GM12891 (cell line): ENCODE data around the gene MAPK11.

ENCODE experiments used
- DNase-seq: peaks from one replicate; pipeline ENCODE4 v3.0.0; 2011; ENCODE audit warnings: low spot score; ENCODE audit not compliant: insufficient read length
- FAIRE-seq: peaks from 2 replicates; lab custom pipeline; 2011; peaks lifted over from hg19 to GRCh38; lab: Jason Lieb, UNC
- PAX5 ChIP-seq: IDR thresholded peaks from 2 replicates; pipeline ENCODE4 v1.6.1; 2011; ENCODE audit warnings: low read length, moderate library complexity, mild to moderate bottlenecking; ENCODE audit not compliant: insufficient read depth, severe bottlenecking
- POLR2A ChIP-seq: IDR thresholded peaks from 2 replicates; pipeline ENCODE4 v1.6.1; 2011; ENCODE audit warnings: low read depth, low read length, control low read depth
- POLR2AphosphoS5 ChIP-seq: IDR thresholded peaks from 2 replicates; pipeline ENCODE4 v1.6.1; 2011; ENCODE audit warnings: low read depth, low read length, control low read depth
- POU2F2 ChIP-seq: IDR thresholded peaks from 2 replicates; pipeline ENCODE4 v1.6.1; 2011; ENCODE audit warnings: low read depth, mild to moderate bottlenecking, control low read depth, low read length, moderate library complexity
- SPI1 ChIP-seq: IDR thresholded peaks from 2 replicates; pipeline ENCODE4 v1.6.1; 2011; ENCODE audit warnings: low read depth, low read length, control low read depth
- TAF1 ChIP-seq: IDR thresholded peaks from 2 replicates; pipeline ENCODE4 v1.6.1; 2011; ENCODE audit warnings: low read depth, low read length, control low read depth

Gene MAPK11

DNA sequence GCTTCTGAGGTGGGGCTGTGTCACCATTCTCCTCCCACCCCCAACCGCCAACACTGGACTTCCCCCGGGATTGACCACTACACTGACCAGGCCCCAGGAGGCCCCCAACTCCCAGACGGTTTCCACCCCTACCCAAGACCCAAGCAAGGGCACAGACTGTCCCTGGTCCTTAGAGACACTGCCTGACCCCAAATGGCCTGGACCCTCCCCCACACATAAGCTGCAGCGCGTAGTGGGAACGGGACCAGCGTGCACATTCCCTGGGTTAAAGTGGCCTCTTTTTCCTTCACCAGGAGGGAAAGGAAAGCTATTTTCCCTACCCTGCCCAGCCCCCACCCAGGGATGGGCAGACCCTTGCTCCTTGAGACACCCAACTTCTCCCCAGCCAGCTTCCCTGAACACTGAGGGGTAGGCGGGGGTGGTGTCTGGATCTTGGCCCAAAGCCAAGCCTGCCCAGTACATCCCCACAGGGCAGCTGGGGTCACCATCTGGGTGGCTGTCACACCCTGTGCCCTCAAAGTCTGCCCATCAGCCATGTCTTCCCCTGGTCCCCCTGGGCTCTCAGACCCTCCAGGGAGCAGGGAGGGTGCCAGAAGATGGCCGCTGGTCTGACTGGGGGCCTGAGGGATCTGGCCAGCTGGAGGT is 7.1 kb downstream of the MAPK11 start:
- FAIRE-seq (no peak), DNase-seq (no peak)
- TF ChIP-seq TAF1 (no peak), POLR2A (no peak), SPI1 (no peak), PAX5 (no peak), POLR2AphosphoS5 (no peak), POU2F2 (no peak)

DNA sequence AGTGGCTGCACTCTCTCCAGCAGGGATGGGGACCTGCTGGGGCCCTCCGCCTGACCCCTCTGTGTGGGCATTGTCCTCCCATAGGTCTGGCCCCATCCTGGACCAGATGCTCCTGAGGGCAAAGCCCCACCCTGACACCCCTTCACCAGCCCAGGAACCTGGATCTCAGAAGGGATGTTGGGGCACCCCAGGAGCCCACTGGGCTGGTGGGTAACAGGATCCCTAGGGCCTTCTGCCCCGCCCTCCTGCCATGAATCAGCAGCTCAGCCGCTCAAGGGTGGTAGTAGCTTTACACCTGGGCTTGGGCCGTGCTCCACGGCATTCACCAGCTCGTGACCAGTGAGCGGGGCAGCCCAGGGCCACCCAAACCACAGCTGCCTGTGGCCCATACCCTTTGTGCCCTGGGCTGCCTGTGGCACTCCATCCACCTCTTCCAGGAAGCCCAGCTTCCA is 7.7 kb downstream of the MAPK11 start:
- DNase-seq (no peak), FAIRE-seq (peak; percentile 9)
- TF ChIP-seq TAF1, result no peak
- TF ChIP-seq POLR2AphosphoS5, result no peak
- no peak for TF ChIP-seq PAX5
- no peak for TF ChIP-seq SPI1
- no peak for TF ChIP-seq POU2F2
- TF ChIP-seq POLR2A, result no peak

DNA sequence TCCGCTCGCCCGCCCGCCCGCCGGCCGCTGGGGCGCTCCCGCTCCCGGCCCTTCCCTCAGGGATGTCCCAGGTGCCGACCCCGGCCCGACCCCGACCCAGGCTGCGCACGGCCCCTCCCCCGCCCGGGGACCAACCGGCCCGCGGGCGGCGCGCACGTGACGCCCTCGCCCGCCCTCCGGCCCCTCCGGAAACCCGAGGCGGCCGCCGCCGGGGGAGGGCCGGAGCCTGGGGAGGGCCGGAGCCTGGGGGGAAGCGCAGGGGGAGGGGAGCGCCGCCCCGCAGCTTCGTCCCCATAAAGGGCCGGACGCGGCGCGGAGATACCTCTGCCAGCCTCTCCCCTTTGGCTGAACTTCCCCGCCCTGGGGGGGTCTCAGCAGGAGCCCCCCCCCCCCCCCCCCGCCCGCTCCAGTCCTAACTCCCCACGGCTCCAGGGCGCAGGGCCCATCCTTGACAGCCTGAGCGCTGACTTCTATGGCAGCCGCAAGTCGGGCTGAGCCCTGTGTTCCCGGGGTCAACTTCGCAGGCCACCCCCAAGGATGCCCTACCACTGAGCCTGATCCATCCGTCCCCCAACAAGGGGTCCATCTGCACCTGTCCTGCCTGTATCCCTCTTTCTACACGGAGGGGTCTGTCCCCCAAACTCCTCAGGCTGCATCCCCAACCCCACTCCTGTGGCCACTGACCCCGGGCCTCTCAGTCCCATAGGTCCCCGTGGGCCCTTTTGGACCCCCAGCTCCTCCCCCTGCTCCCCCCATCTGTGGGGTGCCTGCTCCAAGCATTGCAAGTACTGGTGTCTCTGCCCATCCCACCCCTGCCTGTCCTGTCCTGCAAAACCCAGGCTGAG is 8.3 kb downstream of the MAPK11 start, which contains the start of gene MAPK12:
Gene MAPK12, minus strand, starts transcription at position 69 of the 845 bp plus-strand sequence. CDS start 174 bp downstream, outside the sequence.
- DNase-seq, result peak; percentile 93
- no peak for FAIRE-seq
- no peak for TF ChIP-seq POU2F2
- TF ChIP-seq POLR2AphosphoS5, result no peak
- no peak for TF ChIP-seq PAX5
- TF ChIP-seq POLR2A, result no peak
- no peak for TF ChIP-seq TAF1
- TF ChIP-seq SPI1, result no peak

DNA sequence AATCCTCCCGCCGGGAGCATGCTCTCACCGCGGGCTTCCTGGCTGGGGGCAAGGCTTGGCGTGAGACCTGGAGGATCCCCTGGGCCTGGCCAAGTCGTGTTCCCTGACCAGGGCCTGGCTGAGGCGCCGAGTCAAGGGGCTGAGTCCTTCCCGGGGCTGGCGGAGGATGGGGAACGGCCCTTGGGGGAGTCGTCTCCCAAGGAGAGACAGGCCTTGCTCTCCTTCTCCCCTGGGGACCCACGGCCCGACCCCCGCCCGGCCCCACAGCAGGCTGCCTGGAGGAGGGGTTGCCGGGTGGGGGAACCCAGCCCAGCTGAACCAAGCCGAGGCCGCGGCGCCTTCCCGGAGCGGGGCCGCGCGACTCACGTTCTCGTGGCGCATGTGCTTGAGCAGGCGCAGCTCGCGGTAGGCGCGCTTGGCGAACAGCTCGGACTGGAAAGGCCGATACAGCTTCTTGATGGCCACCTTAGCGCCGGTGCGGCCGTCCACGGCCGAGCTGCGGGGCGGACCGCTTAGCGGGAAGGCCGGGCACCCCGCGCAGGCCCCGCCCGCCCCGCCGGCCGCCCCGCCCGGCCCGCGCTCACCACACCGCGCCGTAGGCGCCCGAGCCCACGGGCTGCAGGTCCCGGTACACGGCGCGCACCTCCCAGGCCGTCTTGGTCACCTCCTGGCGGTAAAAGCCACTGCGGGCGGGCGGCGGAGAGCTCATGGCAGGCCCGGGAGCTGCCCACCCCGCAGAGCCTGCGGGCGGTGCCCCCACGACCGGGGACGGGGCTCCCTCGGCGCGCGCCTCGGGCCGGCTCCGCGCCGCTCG is 9.2 kb downstream of the MAPK11 start:
- TF ChIP-seq POU2F2, result no peak
- no peak for TF ChIP-seq POLR2AphosphoS5
- no peak for TF ChIP-seq SPI1
- no peak for TF ChIP-seq TAF1
- no peak for TF ChIP-seq POLR2A
- no peak for TF ChIP-seq PAX5
- DNase-seq (peak; percentile 87), FAIRE-seq (peak; percentile 98)

DNA sequence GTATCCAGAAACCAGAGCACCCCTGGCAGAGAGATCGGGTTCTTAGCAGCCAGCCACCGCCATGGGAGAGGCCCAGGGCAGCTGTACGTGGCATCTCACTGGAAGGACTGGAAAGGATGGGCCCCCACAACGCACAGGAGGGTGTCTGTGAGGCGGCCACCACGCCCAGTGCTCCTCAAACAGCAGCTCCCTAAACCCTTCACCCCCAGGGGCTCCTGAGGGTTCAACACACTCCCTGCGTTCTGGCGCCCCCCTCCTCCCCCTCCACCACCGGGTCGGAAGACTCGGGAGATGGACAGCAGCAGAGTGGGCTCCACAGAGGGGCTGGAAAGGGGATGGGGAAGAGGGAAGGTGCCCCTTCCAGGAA is 9.8 kb downstream of the MAPK11 start:
- no peak for DNase-seq
- peak; percentile 43 for FAIRE-seq

DNA sequence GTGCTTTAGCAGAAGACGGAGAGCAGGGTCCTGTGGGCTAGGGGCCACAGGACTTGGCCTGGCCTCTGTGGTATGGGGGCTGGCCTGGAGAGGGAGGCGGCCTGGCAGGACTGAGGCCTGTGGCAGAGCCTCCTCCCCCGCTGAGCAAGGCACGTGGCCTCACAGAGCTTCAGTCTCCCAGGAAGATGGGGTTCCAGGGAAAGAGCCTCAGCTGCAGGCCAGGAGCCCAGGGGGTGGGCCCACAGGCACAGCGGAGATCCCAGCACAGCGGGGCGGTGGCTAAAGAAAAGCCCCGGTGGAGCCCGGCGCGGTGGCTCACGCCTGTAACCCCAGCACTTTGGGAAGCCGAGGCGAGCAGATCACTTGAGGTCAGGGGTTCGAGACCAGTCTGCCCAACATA is 10.9 kb downstream of the MAPK11 start:
- DNase-seq (no peak), FAIRE-seq (no peak)

More for the DNA sequence above, 9.8 kb downstream of the MAPK11 start:
- no peak for TF ChIP-seq POLR2A
- TF ChIP-seq TAF1, result no peak
- no peak for TF ChIP-seq SPI1
- no peak for TF ChIP-seq POLR2AphosphoS5
- no peak for TF ChIP-seq PAX5
- no peak for TF ChIP-seq POU2F2

DNA sequence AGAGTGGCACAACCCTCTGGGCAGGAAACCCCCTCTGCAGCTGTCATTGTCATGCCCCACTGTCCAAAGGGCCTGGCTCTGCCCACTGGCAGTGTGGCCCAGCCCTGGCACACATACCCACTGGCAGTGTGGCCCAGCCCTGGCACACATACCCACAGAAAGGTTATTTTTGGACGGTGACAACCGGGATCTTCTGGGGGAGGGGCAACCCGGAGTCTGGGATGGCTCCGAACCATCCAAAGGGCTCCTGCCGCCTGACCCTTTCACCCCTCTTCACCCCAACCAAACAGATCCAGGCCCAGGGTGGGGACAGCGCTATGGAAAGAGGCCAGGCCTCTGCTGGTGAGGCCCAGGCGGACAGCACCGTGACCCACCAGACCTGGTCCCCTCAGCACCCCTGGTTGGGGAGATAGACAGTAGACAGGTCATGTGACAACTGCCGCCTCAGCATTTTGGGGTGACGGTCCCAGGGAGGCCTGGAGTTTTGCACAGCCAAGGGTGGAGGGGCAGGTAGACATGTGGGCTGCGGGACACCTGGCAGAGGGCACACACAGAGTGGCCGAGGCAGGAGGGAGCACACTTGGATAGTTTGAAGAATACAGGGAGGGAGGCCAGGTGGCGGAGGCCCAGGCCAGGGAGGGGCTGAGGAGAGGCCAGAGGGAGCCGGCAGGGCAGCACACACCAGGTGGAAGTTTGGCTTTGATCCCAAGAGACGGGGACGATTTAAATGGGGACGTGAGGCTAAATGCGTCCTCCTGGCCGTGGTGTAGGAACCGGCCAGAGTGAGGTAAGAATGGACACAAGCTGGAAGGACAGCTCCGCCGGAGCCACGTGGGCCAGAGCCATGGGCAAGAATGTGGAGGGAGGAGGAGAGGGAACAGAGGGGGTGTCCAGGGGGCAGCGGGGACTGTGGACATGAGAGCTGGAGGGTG is 11.6 kb downstream of the MAPK11 start:
- no peak for DNase-seq
- no peak for FAIRE-seq
- TF ChIP-seq SPI1, result no peak
- no peak for TF ChIP-seq TAF1
- TF ChIP-seq POLR2A, result no peak
- no peak for TF ChIP-seq POLR2AphosphoS5
- no peak for TF ChIP-seq PAX5
- TF ChIP-seq POU2F2, result no peak

More for the DNA sequence above, 10.9 kb downstream of the MAPK11 start:
- TF ChIP-seq POLR2AphosphoS5 (no peak), SPI1 (no peak), PAX5 (no peak), POU2F2 (no peak), TAF1 (no peak), POLR2A (no peak)

DNA sequence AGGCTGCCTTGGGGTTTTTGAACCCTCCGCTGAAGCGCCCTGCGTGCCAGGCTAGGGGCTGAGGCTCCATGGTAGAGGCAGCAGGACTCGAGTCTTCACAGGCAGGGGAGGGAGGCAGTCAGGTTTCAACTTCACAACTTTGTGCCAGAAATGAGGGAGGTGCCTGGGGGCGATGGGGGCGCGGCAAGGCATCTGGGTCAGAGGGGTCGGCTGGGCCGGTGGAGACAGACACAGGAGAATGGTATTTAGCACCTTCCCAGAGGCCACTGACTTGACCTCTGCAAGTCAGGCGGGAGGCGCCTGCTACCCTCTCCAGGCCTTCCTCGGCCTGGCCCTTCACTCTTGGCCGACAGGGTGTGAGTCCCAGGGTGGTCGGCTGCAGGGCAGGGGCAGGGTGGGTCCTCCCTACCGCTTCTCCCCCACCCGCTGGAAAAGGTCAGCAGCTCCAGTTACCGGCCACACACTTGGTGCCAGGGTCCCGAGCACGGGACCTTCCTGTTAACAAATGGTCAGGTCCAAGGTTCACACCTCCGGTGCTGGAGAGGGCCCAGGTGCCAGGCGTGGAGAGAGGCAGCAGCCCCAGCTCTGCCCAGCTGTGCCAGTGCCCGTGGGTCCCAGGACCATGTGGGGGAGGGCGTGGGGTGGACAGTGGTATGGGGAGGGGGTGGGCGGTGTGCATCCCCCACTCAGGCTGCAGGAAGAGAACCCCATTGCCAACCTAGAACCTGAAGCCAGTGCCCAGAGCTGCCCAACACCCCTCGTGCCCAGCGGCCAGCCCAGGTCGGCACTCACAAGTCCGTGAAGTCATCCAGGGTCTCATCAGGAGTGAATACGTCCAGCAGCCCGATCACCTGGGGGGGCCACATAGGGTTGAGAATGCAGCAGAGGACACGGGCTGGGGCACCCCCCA is 12.5 kb downstream of the MAPK11 start:
- FAIRE-seq (no peak), DNase-seq (no peak)

More for the DNA sequence above, 12.5 kb downstream of the MAPK11 start:
- TF ChIP-seq TAF1, result no peak
- no peak for TF ChIP-seq SPI1
- TF ChIP-seq POU2F2, result no peak
- TF ChIP-seq PAX5, result no peak
- no peak for TF ChIP-seq POLR2A
- TF ChIP-seq POLR2AphosphoS5, result no peak
